ENCODE data around the gene PPT2.

DNA sequence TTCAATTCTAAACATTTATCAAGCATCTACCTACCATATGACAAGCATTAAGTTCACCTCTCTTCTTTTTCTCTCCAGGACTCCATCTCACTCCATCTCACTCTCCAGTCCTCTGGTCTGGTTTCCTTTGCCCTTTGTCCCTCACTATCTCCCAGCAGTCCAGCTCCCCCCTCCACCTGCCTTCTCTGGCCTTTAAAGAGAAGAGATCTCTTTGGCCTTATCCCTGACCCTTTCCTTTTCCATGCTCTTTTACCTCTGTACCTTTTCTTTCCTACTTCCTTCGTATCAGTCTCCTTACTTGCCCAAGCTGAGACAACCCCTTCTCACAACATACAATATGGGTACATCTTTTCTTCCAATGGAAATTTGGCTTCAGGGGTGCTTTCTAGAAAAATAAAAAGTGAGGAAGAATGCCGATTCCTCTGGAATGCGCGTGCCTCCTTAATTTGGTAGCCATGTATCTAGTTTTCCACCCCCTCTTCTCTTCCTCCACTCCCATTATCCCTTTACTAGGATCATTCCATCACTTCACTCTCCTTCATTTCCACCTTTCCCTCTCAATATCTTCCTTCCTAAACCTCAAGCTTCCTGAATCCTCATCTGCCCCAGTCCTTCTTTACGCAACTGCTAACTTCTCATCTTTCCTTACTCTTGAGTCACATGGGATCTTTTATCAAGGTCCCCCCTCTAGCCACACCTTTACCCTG, 22.7 kb downstream of the PPT2 start:
- no peak for TF ChIP-seq RFX5 (IDR thresholded peaks at IDR 0.05; ENCODE audit: borderline replicate concordance, low read depth, low read length)
- TF ChIP-seq TAF1 (IDR thresholded peaks at IDR 0.05; ENCODE audit: low read depth, low read length): no peak
- TF ChIP-seq CBX5 (IDR thresholded peaks at IDR 0.05; ENCODE audit: low read depth, low read length): no peak
- no peak for TF ChIP-seq EZH2 (IDR thresholded peaks at IDR 0.05; ENCODE audit: low read depth, low read length, severe bottlenecking)
- TF ChIP-seq POLR2A (IDR thresholded peaks at IDR 0.05; ENCODE audit: control extremely low read depth in 1 of 2, low read depth in 2 of 2, low read length in 2 of 2): no peak; a peak in 1 of 3 replicates
- TF ChIP-seq, protein P1, sequence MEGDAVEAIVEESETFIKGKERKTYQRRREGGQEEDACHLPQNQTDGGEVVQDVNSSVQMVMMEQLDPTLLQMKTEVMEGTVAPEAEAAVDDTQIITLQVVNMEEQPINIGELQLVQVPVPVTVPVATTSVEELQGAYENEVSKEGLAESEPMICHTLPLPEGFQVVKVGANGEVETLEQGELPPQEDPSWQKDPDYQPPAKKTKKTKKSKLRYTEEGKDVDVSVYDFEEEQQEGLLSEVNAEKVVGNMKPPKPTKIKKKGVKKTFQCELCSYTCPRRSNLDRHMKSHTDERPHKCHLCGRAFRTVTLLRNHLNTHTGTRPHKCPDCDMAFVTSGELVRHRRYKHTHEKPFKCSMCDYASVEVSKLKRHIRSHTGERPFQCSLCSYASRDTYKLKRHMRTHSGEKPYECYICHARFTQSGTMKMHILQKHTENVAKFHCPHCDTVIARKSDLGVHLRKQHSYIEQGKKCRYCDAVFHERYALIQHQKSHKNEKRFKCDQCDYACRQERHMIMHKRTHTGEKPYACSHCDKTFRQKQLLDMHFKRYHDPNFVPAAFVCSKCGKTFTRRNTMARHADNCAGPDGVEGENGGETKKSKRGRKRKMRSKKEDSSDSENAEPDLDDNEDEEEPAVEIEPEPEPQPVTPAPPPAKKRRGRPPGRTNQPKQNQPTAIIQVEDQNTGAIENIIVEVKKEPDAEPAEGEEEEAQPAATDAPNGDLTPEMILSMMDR (IDR thresholded peaks at IDR 0.05; ENCODE audit: control extremely low read depth in 1 of 3, insufficient read depth in 1 of 3, low read depth in 1 of 3, low read length in 3 of 3): no peak
- no peak for TF ChIP-seq JUN (IDR thresholded peaks at IDR 0.05; ENCODE audit: low read depth, low read length)
- no peak for TF ChIP-seq SRF (IDR thresholded peaks at IDR 0.05; ENCODE audit: low read depth, low read length)
- TF ChIP-seq, protein P2, sequence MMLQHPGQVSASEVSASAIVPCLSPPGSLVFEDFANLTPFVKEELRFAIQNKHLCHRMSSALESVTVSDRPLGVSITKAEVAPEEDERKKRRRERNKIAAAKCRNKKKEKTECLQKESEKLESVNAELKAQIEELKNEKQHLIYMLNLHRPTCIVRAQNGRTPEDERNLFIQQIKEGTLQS (IDR thresholded peaks at IDR 0.05; ENCODE audit: insufficient read depth, low read depth, low read length): no peak
- TF ChIP-seq KDM1A (IDR thresholded peaks at IDR 0.05; ENCODE audit: borderline replicate concordance, low read length): no peak
- no peak for TF ChIP-seq BRCA1 (IDR thresholded peaks at IDR 0.05; ENCODE audit: low read depth, low read length)
- TF ChIP-seq HDAC2 (IDR thresholded peaks at IDR 0.05; ENCODE audit: borderline replicate concordance in 1 of 2, low read depth in 2 of 2, low read length in 2 of 2): no peak
- no peak for TF ChIP-seq POLR2AphosphoS5 (IDR thresholded peaks at IDR 0.05; ENCODE audit: low read depth, low read length)

Data from H1 (cell line).